AG04450 (cell line): ENCODE results near the gene LRCH1. TPM values are rescaled to one million over a fixed set of nuclear protein-coding genes. Genes with fewer than 3 reads are reported as not detected.

Source experiments
- CTCF ChIA-PET: fragments of 300-600, 350-600 bp; formaldehyde crosslinking; extraction: SDS; loops from one replicate; lab custom pipeline; 2022; ENCODE audit warnings: antibody characterized with exemption, inconsistent platforms; lab: Charles Lee
- POLR2A ChIA-PET: fragments of 350-600 bp; formaldehyde crosslinking; extraction: SDS; loops from one replicate; lab custom pipeline; 2021; ENCODE audit warnings: antibody characterized with exemption, inconsistent platforms; lab: Yijun Ruan, JAX
- DNase-seq: peaks from one replicate; pipeline ENCODE4 v3.0.0-alpha.2; 2011; ENCODE audit warnings: low read depth, low spot score
- H3K27ac ChIP-seq: one replicate; pipeline ENCODE4 v1.5.1; 2012; ENCODE audit warnings: low read depth, low read length, control low read depth
- H3K27me3 ChIP-seq: one replicate; pipeline ENCODE4 v1.6.0; 2012; ENCODE audit warnings: low read length; ENCODE audit not compliant: control insufficient read depth, insufficient read depth
- H3K4me3 ChIP-seq: 2 replicates; pipeline ENCODE4 v1.5.1; 2011; ENCODE audit warnings: mild to moderate bottlenecking, low read depth, low read length, control low read depth
- H3K9me3 ChIP-seq: 2 replicates; pipeline ENCODE4 v1.5.1; 2012; ENCODE audit warnings: low read length; ENCODE audit not compliant: control insufficient read depth, insufficient read depth
- CTCF ChIP-seq: IDR thresholded peaks from 2 replicates; pipeline ENCODE4 v1.5.1; 2011; ENCODE audit warnings: low read depth, low read length, control low read depth, inconsistent platforms
- polyA plus RNA-seq: library from polyadenylated mRNA; depleted of rRNA; stranded (reverse); fragments of >200 nt; gene quantifications from 2 replicates; pipeline ENCODE4 v1.2.3, GENCODE V29; 2011

Gene LRCH1
- polyA plus RNA-seq, 1 experiment, result 17.4 TPM

DNA sequence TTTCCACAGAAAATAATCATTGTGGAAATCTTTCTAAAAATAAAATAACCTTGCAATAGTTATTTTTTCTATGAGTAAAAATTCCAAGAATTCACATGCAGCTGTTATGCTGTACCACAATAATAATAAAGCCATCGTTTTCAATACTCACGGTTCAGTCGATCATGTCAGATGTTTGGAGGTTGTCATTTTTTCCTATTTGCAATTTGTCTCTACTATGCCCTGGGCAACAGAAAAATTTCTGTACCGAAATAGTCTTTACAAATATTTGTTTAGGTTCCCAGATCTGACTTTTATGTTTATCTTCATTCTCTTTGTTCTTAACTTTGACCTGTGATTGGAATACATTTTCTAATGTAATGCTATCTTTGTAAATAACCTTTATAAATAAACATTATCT lies 164.3 kb downstream of the LRCH1 start:
- ChIA-PET POLR2A (no interaction called here), CTCF (interaction anchor here (3.3 kb wide), 1 partner anchor 165 kb away, joined by 54 read pairs; the partner anchor contains the start of gene LRCH1)
- Histone ChIP-seq H3K27ac (no peak overlapping the region), H3K27me3 (no peaks in the 10 kb centered on the region), H3K9me3 (no peaks in the 10 kb centered on the region), H3K4me3 (no peak overlapping the region)
- DNase-seq, result no peak
- TF ChIP-seq CTCF, result no peak

DNA sequence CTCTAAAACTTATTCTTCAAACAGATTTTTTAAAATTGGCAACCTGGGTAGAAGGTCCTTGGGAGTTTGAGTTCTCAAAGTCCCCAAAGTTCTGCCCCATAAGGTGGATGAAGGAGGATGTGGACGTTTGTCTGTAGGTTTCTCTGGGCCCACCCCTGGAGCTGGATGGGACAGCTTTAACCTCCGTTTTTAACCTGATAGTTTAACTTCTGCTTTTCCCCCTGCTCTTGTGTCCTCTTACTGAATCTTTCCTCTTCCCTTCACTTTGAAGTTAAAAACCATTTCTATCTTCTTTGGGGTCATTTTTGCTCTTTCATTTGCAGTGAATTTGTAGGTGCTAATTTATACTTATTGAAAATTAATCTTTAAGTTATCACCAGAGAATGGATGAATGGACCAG lies 164.9 kb downstream of the LRCH1 start:
- H3K27me3 ChIP-seq, result no peaks in the 10 kb centered on the region
- H3K27ac ChIP-seq, result no peak overlapping the region
- POLR2A ChIA-PET, result no interaction called here
- no peaks in the 10 kb centered on the region for H3K9me3 ChIP-seq
- CTCF ChIA-PET, result interaction anchor here (3.3 kb wide), 1 partner anchor 166 kb away, joined by 54 read pairs; the partner anchor contains the start of gene LRCH1
- no peak for TF ChIP-seq CTCF
- no peak for DNase-seq
- no peak overlapping the region for H3K4me3 ChIP-seq

- H3K9me3 ChIP-seq, result no peaks in the 10 kb centered on the region
- DNase-seq, result no peak
- ChIA-PET POLR2A (no interaction called here), CTCF (interaction anchor here (0.8 to 3.0 kb wide), 15 partner anchors 9 to 232 kb away, joined by 3 to 106 read pairs (median 6); partner anchors contain the start of gene LRCH1)
- no peak overlapping the region for H3K27ac ChIP-seq
- TF ChIP-seq CTCF, result no peak
- H3K4me3 ChIP-seq, result no peak overlapping the region
- no peaks in the 10 kb centered on the region for H3K27me3 ChIP-seq
Observed at GRCh38 chr13:46720189-46720588, 167.2 kb downstream of the LRCH1 start.

DNA sequence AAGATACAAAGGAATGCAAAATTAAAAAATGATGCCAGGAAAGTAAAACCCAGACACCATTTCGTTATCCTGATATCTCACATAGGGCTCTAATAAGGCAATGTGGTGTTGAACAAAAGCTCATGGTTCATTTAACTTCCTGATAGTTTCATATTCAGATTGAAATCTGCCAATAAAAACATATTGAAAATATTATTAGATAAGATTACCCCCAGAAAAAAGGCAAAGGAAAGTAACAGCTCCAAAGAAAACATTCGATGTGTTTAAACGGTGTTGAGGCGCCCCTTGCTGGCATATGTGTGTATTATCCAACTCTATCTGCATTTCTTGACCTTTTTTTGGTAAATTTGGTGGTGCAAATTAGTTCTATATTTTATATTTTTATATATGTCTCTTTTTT lies 168.1 kb downstream of the LRCH1 start:
- no peaks in the 10 kb centered on the region for H3K9me3 ChIP-seq
- CTCF ChIA-PET, result interaction anchor here (0.6 to 3.0 kb wide), 37 partner anchors 8 to 400 kb away, joined by 3 to 106 read pairs (median 4); partner anchors contain the start of gene LRCH1
- peak; percentile 66 for TF ChIP-seq CTCF
- POLR2A ChIA-PET, result interaction anchor here (0.6 kb wide), 1 partner anchor 227 kb away, joined by 9 read pairs; no protein-coding TSS in a partner anchor
- H3K27me3 ChIP-seq, result no peaks in the 10 kb centered on the region
- DNase-seq, result peak; percentile 16
- no peak overlapping the region for H3K4me3 ChIP-seq
- no peak overlapping the region for H3K27ac ChIP-seq

GRCh38 chr13:46726347-46726746 lies 173.4 kb downstream of the LRCH1 start:
- DNase-seq, result no peak
- Histone ChIP-seq H3K9me3 (no peaks in the 10 kb centered on the region), H3K27ac (no peak overlapping the region), H3K4me3 (no peak overlapping the region), H3K27me3 (no peaks in the 10 kb centered on the region)
- no peak for TF ChIP-seq CTCF
- ChIA-PET POLR2A (no interaction called here), CTCF (interaction anchor here (0.6 to 4.5 kb wide), 2 partner anchors 38 to 175 kb away, joined by 4 to 22 read pairs; no protein-coding TSS in a partner anchor)
